Measurements from ENCODE around the gene SYNGR3. TPM values are rescaled to one million over a fixed set of nuclear protein-coding genes. Genes with fewer than 3 reads are reported as not detected.

SYNGR3 gene
- total RNA-seq, 1 donor, result 4.3 TPM

- no peak for DNase-seq (ENCODE audit: low read depth in 2 of 3, low spot score in 2 of 3)
Measured at GRCh38 chr16:1975432-1976215, 14.1 kb upstream of the SYNGR3 start.

- no peak for DNase-seq (ENCODE audit: low read depth in 2 of 3, low spot score in 2 of 3)
Measured at GRCh38 chr16:1976216-1976520, 13.6 kb upstream of the SYNGR3 start.

GRCh38 chr16:1976951-1977874 lies 12.6 kb upstream of the SYNGR3 start:
- DNase-seq (ENCODE audit: low read depth in 2 of 3, low spot score in 2 of 3), result no peak

- DNase-seq (ENCODE audit: low read depth in 2 of 3, low spot score in 2 of 3), result no peak
Measured at GRCh38 chr16:1977875-1978268, 11.9 kb upstream of the SYNGR3 start.

- no peak for DNase-seq (ENCODE audit: low read depth in 2 of 3, low spot score in 2 of 3)
Measured at GRCh38 chr16:1978476-1979120, 11.2 kb upstream of the SYNGR3 start.

GRCh38 chr16:1979271-1980029 lies 10.3 kb upstream of the SYNGR3 start:
- no peak for DNase-seq (ENCODE audit: low read depth in 2 of 3, low spot score in 2 of 3)

GRCh38 chr16:1980030-1980769 lies 9.6 kb upstream of the SYNGR3 start:
- DNase-seq (ENCODE audit: low read depth in 2 of 3, low spot score in 2 of 3), result no peak

GRCh38 chr16:1980770-1981087 lies 9.0 kb upstream of the SYNGR3 start:
- no peak for DNase-seq (ENCODE audit: low read depth in 2 of 3, low spot score in 2 of 3)

GRCh38 chr16:1981398-1981836 lies 8.4 kb upstream of the SYNGR3 start, which contains the start of gene NOXO1:
NOXO1 (minus strand) TSS chr16:1981469; CDS start chr16:1981179, 290 bp downstream.
- DNase-seq (ENCODE audit: low read depth in 2 of 3, low spot score in 2 of 3), result no peak

GRCh38 chr16:1982013-1982433 lies 7.7 kb upstream of the SYNGR3 start:
- no peak for DNase-seq (ENCODE audit: low read depth in 2 of 3, low spot score in 2 of 3)

- no peak for DNase-seq (ENCODE audit: low read depth in 2 of 3, low spot score in 2 of 3)
Measured at GRCh38 chr16:1982991-1983543, 6.7 kb upstream of the SYNGR3 start.

- DNase-seq (ENCODE audit: low read depth in 2 of 3, low spot score in 2 of 3), result peak in 2 of 3 donors; percentile 73 to 80
Measured at GRCh38 chr16:1983544-1984346, 6.0 kb upstream of the SYNGR3 start, which contains the start of gene GFER. GFER (plus strand) TSS chr16:1984193; CDS start chr16:1984219, 26 bp downstream.

- DNase-seq (ENCODE audit: low read depth in 2 of 3, low spot score in 2 of 3), result no peak
Measured at GRCh38 chr16:1984347-1985225, 5.2 kb upstream of the SYNGR3 start.

- no peak for DNase-seq (ENCODE audit: low read depth in 2 of 3, low spot score in 2 of 3)
Measured at GRCh38 chr16:1985466-1986150, 4.2 kb upstream of the SYNGR3 start.

- DNase-seq (ENCODE audit: low read depth in 2 of 3, low spot score in 2 of 3), result no peak
Measured at GRCh38 chr16:1987198-1987597, 2.6 kb upstream of the SYNGR3 start.

- DNase-seq (ENCODE audit: low read depth in 2 of 3, low spot score in 2 of 3), result no peak
Measured at GRCh38 chr16:1990101-1990350, 256 bp downstream of the SYNGR3 start.

- no peak for DNase-seq (ENCODE audit: low read depth in 2 of 3, low spot score in 2 of 3)
Measured at GRCh38 chr16:1990351-1991134, 773 bp downstream of the SYNGR3 start.
